ENCODE measurements around the gene APOL6.
"Not testable (repeated sequence)": the region's sequence is repeated elsewhere in the genome, so short reads cannot be mapped to it uniquely, and the experiment has no call there.

The APOL6 gene

DNA sequence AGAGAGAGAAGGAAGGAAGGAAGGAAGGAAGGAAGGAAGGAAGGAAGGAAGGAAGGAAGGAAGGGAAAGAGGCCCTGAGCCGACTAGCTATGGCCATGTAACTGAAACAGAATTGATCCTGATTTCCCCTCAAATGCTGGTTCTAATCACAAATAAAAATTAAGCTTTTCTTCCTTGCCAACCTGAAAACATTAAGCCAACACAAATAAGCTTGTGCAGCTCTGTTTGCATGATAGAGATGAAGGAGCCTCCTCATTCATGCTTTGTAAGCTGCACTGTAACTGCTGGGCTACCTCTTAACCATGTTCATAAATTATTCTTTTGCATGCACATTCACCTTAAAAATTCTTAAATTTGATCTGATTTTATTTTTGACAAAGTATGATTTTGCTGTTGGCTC is 41.8 kb downstream of the APOL6 start:
- no peak for DNase-seq (ENCODE audit: extremely low read depth, insufficient read length)
- Histone ChIP-seq H3K4me3 (replicated peaks; ENCODE audit: low read depth, low read length) (no peak overlapping the region), H3K27me3 (replicated peaks; ENCODE audit: control insufficient read depth, insufficient read depth, low read length) (no peaks in the 10 kb centered on the region), H3K36me3 (ENCODE audit: control insufficient read depth, insufficient read depth, low read length) (no peaks in the 10 kb centered on the region)
- TF ChIP-seq, protein P1, sequence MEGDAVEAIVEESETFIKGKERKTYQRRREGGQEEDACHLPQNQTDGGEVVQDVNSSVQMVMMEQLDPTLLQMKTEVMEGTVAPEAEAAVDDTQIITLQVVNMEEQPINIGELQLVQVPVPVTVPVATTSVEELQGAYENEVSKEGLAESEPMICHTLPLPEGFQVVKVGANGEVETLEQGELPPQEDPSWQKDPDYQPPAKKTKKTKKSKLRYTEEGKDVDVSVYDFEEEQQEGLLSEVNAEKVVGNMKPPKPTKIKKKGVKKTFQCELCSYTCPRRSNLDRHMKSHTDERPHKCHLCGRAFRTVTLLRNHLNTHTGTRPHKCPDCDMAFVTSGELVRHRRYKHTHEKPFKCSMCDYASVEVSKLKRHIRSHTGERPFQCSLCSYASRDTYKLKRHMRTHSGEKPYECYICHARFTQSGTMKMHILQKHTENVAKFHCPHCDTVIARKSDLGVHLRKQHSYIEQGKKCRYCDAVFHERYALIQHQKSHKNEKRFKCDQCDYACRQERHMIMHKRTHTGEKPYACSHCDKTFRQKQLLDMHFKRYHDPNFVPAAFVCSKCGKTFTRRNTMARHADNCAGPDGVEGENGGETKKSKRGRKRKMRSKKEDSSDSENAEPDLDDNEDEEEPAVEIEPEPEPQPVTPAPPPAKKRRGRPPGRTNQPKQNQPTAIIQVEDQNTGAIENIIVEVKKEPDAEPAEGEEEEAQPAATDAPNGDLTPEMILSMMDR (IDR thresholded peaks at IDR 0.05; ENCODE audit: insufficient read depth, low read length, poor library complexity, severe bottlenecking): no peak

DNA sequence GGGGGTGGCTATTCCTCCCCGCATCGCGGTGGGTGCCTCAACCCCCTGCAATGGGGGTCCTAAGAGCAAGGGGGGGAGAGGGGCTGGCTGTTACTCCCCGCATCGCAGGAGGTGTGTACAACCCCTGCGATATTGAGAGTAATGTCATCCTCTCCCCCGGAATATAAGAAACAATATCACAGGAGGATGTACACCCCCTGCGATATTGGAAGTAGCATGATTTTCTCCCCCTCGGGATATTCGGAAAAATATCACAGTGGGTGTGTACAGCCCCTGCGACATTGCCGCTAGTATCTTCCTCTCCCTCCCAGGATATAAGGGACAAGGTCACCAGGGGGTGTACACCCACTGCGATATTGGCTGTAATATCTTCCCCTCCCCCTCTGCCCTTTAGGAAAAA is 47.0 kb downstream of the APOL6 start:
- Histone ChIP-seq H3K36me3 (ENCODE audit: control insufficient read depth, insufficient read depth, low read length) (no peaks in the 10 kb centered on the region), H3K4me3 (replicated peaks; ENCODE audit: low read depth, low read length) (no peak overlapping the region), H3K27me3 (replicated peaks; ENCODE audit: control insufficient read depth, insufficient read depth, low read length) (no peaks in the 10 kb centered on the region)
- DNase-seq (ENCODE audit: extremely low read depth, insufficient read length): no peak
- TF ChIP-seq, protein P1 (IDR thresholded peaks at IDR 0.05; ENCODE audit: insufficient read depth, low read length, poor library complexity, severe bottlenecking): no peak

DNA sequence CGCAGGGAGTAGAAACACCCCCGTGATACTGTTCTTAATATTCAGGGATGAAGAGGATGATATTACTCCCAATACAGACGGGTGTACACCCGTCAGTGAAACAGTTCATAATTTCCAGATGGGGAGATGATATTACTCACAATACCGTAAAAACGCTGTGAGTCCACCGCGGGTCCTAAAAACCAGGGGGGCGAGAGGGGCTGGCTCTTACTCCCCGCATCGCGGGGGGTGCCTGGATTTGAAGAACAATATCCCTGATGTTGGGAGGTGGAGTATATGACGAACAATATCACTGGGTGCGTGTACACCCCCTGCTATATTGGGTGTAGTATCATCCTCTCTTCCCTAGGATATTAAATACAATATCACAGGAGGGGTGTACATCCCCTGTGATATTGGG is 48.9 kb downstream of the APOL6 start:
- TF ChIP-seq, protein P1 (IDR thresholded peaks at IDR 0.05; ENCODE audit: insufficient read depth, low read length, poor library complexity, severe bottlenecking): no peak
- Histone ChIP-seq H3K4me3 (replicated peaks; ENCODE audit: low read depth, low read length) (no peak overlapping the region), H3K27me3 (replicated peaks; ENCODE audit: control insufficient read depth, insufficient read depth, low read length) (no peaks in the 10 kb centered on the region), H3K36me3 (ENCODE audit: control insufficient read depth, insufficient read depth, low read length) (no peaks in the 10 kb centered on the region)
- no peak for DNase-seq (ENCODE audit: extremely low read depth, insufficient read length)

DNA sequence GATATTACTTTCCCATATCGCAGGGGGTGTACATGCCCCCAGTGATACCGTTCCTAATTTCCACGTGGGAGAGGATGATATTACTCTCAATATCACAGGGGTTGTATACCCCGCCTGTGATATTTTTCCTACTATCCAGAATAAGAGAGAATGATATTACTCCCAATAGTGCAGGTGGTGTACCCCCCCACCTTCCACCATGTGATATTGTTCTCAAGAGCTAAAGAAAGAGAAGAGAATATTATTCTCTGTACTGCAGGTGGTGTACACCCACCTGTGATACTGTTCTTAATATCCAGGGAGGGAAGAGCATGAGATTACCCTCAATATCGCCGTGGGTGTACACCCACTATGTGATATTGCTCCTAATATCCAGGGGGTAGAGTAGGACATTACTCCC is 51.6 kb downstream of the APOL6 start:
- H3K36me3 ChIP-seq (ENCODE audit: control insufficient read depth, insufficient read depth, low read length); H3K27me3 ChIP-seq (replicated peaks; ENCODE audit: control insufficient read depth, insufficient read depth, low read length); DNase-seq (ENCODE audit: extremely low read depth, insufficient read length); H3K4me3 ChIP-seq (replicated peaks; ENCODE audit: low read depth, low read length): not testable (repeated sequence)

DNA sequence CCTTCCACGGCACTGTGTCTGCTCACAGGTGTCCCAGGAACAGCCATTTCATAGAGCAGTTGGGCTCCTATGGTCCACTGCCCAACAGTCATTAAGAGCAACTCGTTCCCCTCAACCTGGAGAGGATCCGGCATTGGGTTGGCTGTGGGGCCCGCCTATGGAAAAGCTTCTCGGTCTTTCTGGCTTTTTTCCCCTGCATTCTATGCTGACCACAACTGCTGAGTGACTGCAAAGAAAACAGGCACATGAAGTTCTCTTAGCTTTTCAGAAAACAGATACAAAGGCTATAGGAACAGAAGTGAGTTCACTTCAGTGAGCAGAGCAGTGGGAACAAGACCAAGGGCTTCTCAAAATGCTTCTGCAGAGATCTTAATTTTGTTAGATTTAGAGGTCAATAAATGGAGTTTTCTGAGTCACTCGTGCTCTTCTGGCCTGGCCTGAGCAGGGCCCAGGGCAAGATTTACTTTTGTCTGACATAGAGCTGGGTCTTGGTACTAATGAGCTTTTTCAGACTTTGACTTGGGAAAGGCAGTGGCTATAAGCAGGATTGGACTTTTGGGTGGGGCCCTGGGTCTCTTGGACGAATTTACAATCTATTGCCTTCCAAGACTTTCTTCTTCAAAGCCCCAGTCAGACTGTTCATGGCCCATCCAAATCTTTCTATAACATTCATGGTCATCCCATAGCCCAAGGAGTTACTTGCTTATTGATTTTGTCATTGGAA is 55.8 kb downstream of the APOL6 start:
- no peak for DNase-seq (ENCODE audit: extremely low read depth, insufficient read length)
- Histone ChIP-seq H3K4me3 (replicated peaks; ENCODE audit: low read depth, low read length) (no peak overlapping the region), H3K27me3 (replicated peaks; ENCODE audit: control insufficient read depth, insufficient read depth, low read length) (no peaks in the 10 kb centered on the region), H3K36me3 (ENCODE audit: control insufficient read depth, insufficient read depth, low read length) (no peaks in the 10 kb centered on the region)
- TF ChIP-seq, protein P1 (IDR thresholded peaks at IDR 0.05; ENCODE audit: insufficient read depth, low read length, poor library complexity, severe bottlenecking): no peak

DNA sequence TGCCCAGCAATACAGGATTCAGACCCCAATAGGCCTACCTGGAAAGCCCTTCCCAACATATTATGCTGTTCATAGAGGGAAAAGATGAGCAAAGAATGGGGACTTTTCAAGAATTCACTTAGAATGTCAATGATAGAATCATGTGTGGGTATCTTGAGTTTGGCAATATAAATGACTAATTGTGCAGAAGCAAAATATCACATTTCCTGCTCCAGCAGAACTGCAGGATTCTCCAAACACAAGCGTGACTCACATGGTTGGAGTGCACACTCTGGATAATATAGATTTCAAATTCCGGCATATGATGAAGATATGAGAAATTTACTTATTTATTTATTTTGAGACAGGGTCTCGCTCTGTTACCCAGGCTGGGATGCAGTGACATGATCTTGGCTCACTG is 56.9 kb downstream of the APOL6 start:
- Histone ChIP-seq H3K4me3 (replicated peaks; ENCODE audit: low read depth, low read length) (no peak overlapping the region), H3K36me3 (ENCODE audit: control insufficient read depth, insufficient read depth, low read length) (no peaks in the 10 kb centered on the region), H3K27me3 (replicated peaks; ENCODE audit: control insufficient read depth, insufficient read depth, low read length) (no peaks in the 10 kb centered on the region)
- DNase-seq (ENCODE audit: extremely low read depth, insufficient read length): no peak
- TF ChIP-seq, protein P1 (IDR thresholded peaks at IDR 0.05; ENCODE audit: insufficient read depth, low read length, poor library complexity, severe bottlenecking): no peak

All from GM06990 (cell line).